Spleen (tissue), 11 donors: ENCODE results near the gene DEAF1. TPM values are rescaled to one million over a fixed set of nuclear protein-coding genes. Genes with fewer than 3 reads are reported as not detected.

Source experiments
- DNase-seq: peaks from one replicate; pipeline ENCODE4 v3.0.0-alpha.2; 2020
- H3K27ac ChIP-seq, 8 donors: fragments of 200-600 bp; sonication (generic) in 7 of 8; 1 replicate in 4 of 8; 2 replicates in 4 of 8; pipeline versions ENCODE4 v1.5.0 to v1.8.0; 2016 to 2021; ENCODE audit warnings: inconsistent platforms in 4 of 8, mild to moderate bottlenecking in 4 of 8, moderate library complexity in 1 of 8
- H3K27me3 ChIP-seq, 7 donors: fragments of 200-600 bp; sonication (generic) in 6 of 7; replicated peaks in 1 of 7; 1 replicate in 4 of 7; 2 replicates in 3 of 7; pipeline versions ENCODE4 v1.5.0 to v1.8.0; 2016 to 2021; ENCODE audit warnings: inconsistent platforms in 3 of 7, mild to moderate bottlenecking in 1 of 7
- H3K36me3 ChIP-seq, 6 donors: fragments of 200-600 bp; sonication (generic) in 5 of 6; 1 replicate in 4 of 6; 2 replicates in 2 of 6; pipeline versions ENCODE4 v1.5.0 to v1.8.0; 2016 to 2021; ENCODE audit warnings: inconsistent platforms in 2 of 6
- H3K4me1 ChIP-seq, 6 donors: fragments of 200-600 bp; sonication (generic) in 5 of 6; 1 replicate in 3 of 6; 2 replicates in 3 of 6; pipeline versions ENCODE4 v1.5.0 to v1.8.0; 2016 to 2021; ENCODE audit warnings: inconsistent platforms in 3 of 6
- H3K4me3 ChIP-seq, 8 donors: fragments of 200-600 bp; sonication (generic) in 7 of 8; 1 replicate in 4 of 8; 2 replicates in 4 of 8; pipeline versions ENCODE4 v1.5.0 to v1.8.0; 2016 to 2021; ENCODE audit warnings: inconsistent platforms in 4 of 8, mild to moderate bottlenecking in 4 of 8, moderate library complexity in 2 of 8
- H3K9me3 ChIP-seq, 8 donors: fragments of 200-600 bp; sonication (generic) in 7 of 8; 1 replicate in 4 of 8; 2 replicates in 4 of 8; pipeline versions ENCODE4 v1.5.0 to v1.8.0; 2016 to 2021; ENCODE audit warnings: inconsistent platforms in 4 of 8
- CTCF ChIP-seq, 11 experiments: fragments of 200-600 bp in 7 of 11; fragments of 450-650 bp in 4 of 11; sonication (generic) in 4 of 11; IDR thresholded peaks in 8 of 11; conservative IDR thresholded peaks in 3 of 11; 1 replicate in 7 of 11; 2 replicates in 4 of 11; pipeline versions ENCODE4 v1.4.0 to v1.8.0; 2016 to 2021; ENCODE audit warnings: antibody characterized with exemption in 11 of 11, inconsistent platforms in 4 of 11, mild to moderate bottlenecking in 1 of 11
- POLR2A ChIP-seq, 3 donors: fragments of 450-650 bp; IDR thresholded peaks; one replicate each; pipeline ENCODE4 v1.5.1; 2017; ENCODE audit warnings: antibody characterized with exemption in 3 of 3, mild to moderate bottlenecking in 1 of 3
- POLR2AphosphoS5 ChIP-seq, 3 donors: sonication (generic); formaldehyde crosslinking; IDR thresholded peaks; one replicate each; pipeline ENCODE4 v1.5.1; 2017; ENCODE audit warnings: antibody characterized with exemption in 3 of 3
- WGBS, 5 donors: extraction: QIAGEN DNeasy Blood & Tissue Kit in 3 of 5; methylation state at CpG; one replicate each; pipeline versions ENCODE4 v1.1.5 to v1.1.7; 2013 to 2018; 5-methylcytosine and 5-hydroxymethylcytosine counted together
- intact Hi-C: fragments of 100-400 bp; cut with DNase I; formaldehyde crosslinking; loops from one replicate; pipeline ENCODE4 v1.15.0; 2023; ENCODE audit warnings: low total_unique reads
- polyA plus RNA-seq, 3 donors: library from polyadenylated mRNA; stranded (reverse); fragments of 200-250 nt; gene quantifications; one replicate each; pipeline ENCODE4 v1.2.1, GENCODE V29; 2013
- total RNA-seq, 7 donors: library from RNA; depleted of rRNA in 3 of 7; stranded (reverse); fragments of >200 nt in 3 of 7; fragmentation: NEBNext Ultra II Directional in 4 of 7; extraction: Animal tissue kit (Norgen Biotek cat#: 25700) in 4 of 7; gene quantifications; one replicate each; pipeline versions ENCODE4 v1.1.0 to v1.2.1, GENCODE V29; 2016 to 2021
- donor health status: healthy with polysubstance abuse.
- donor health status: DM: no; HTN: no; CAD: no; lungs with moderate emphysema.
- donor health status: DM: no; HTN: no; CAD: no.
- donor health status: Bipolar disorder and iron deficiency.
- donor health status: healthy.
- donor health status: DM: no; HTN: no; CAD: no.
- donor health status: DM: yes; HTN: yes; CAD: no.

The DEAF1 gene
- total and polyA plus RNA-seq, 10 donors: 21.8 to 44.9 (median 30.1) TPM

DNA sequence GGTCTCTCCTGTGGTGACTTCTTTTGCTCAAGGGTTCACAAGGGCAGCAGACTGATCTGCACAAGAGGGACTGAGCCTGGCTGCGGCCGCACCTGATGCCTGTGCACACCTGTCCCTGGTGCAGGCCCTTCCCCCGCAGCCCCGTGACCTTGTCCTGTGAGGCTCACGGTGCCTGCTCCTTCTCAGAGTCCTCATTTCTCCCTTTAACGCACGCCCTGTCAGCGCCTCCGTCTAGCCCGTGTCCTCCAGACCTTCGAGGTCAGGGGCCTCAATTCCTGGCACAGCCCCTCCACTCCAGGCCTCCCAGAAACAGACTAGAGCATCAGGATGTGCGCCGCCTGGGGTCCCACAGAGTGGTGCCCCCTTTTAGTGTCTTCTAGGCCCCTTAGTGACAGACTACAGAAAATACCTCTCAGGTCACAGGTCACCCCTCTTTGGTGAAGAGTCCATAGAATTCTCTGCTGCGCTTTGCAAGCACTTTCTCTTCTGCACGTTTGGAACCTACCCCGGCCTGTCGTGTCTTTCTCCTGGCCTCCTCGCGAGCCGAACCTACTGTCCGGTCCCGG, 59.0 kb downstream of the DEAF1 start:
- WGBS, 5 donors: 74 to 84% (median 76%) methylated on average over 18 to 22 of the region's 22 CpGs
- Histone ChIP-seq H3K27ac (no peak overlapping the region), H3K4me1 (peaks cover 12 to 51% (median 40%) of the 10 kb centered on the region in 6 donors), H3K4me3 (no peak overlapping the region), H3K9me3 (no peaks in the 10 kb centered on the region), H3K36me3 (peaks cover 0 to 5% (median 0%) of the 10 kb centered on the region in 6 donors), H3K27me3 (peaks cover 0 to 57% (median 47%) of the 10 kb centered on the region in 7 donors)
- intact Hi-C loops: no loop called here
- DNase-seq: no peak
- TF ChIP-seq CTCF (IDR thresholded peaks at IDR 0.05 in 8 of 11, conservative IDR thresholded peaks at IDR 0.05 in 3 of 11) (no peak), POLR2AphosphoS5 (IDR thresholded peaks at IDR 0.05) (no peak), POLR2A (IDR thresholded peaks at IDR 0.05) (no peak)

GRCh38 chr11:630871-631270, 64.2 kb downstream of the DEAF1 start:
- no peak for DNase-seq
- peaks cover 0 to 29% (median 21%) of the 10 kb centered on the region in 6 donors for H3K4me1 ChIP-seq
- H3K27me3 ChIP-seq: peaks cover 0 to 33% (median 17%) of the 10 kb centered on the region in 7 donors
- peaks cover 0 to 5% (median 0%) of the 10 kb centered on the region in 6 donors for H3K36me3 ChIP-seq
- WGBS, 5 donors: 80 to 91% (median 83%) methylated on average over 5 of the region's 5 CpGs
- intact Hi-C loops: no loop called here
- no peaks in the 10 kb centered on the region for H3K9me3 ChIP-seq
- no peak overlapping the region for H3K27ac ChIP-seq
- TF ChIP-seq POLR2A (IDR thresholded peaks at IDR 0.05) (no peak), CTCF (IDR thresholded peaks at IDR 0.05 in 8 of 11, conservative IDR thresholded peaks at IDR 0.05 in 3 of 11) (no peak), POLR2AphosphoS5 (IDR thresholded peaks at IDR 0.05) (no peak)
- no peak overlapping the region for H3K4me3 ChIP-seq

GRCh38 chr11:629237-629583, 65.8 kb downstream of the DEAF1 start:
- WGBS, 5 donors: 14 to 44% (median 27%) methylated on average over 10 of the region's 10 CpGs
- no peak overlapping the region for H3K4me3 ChIP-seq

More at GRCh38 chr11:629237-629583, 65.8 kb downstream of the DEAF1 start:
- intact Hi-C loops: no loop called here
- no peak for DNase-seq
- Histone ChIP-seq H3K9me3 (no peaks in the 10 kb centered on the region), H3K27ac (no peak overlapping the region), H3K4me1 (peaks cover 0 to 34% (median 21%) of the 10 kb centered on the region in 6 donors), H3K27me3 (peaks cover 0 to 43% (median 23%) of the 10 kb centered on the region in 7 donors), H3K36me3 (peaks cover 0 to 6% (median 0%) of the 10 kb centered on the region in 6 donors)
- no peak for TF ChIP-seq CTCF (IDR thresholded peaks at IDR 0.05 in 8 of 11, conservative IDR thresholded peaks at IDR 0.05 in 3 of 11)
- no peak for TF ChIP-seq POLR2A (IDR thresholded peaks at IDR 0.05)
- TF ChIP-seq POLR2AphosphoS5 (IDR thresholded peaks at IDR 0.05): no peak
